Mucosa of gallbladder (tissue), 1 donor: ENCODE results near the gene TMEM229A. TPM values are rescaled to one million over a fixed set of nuclear protein-coding genes. Genes with fewer than 3 reads are reported as not detected.

Experiments
- total RNA-seq: library from RNA; stranded (reverse); gene quantifications from one replicate; pipeline ENCODE4 v1.2.1, GENCODE V29; 2021
- donor health status: DM: no; HTN: no; CAD: no.

Gene TMEM229A
- total RNA-seq, 1 donor from 2014 or later, result 0.66 TPM

Other genes with a start within 250 kb of the TMEM229A start
- gene HYAL4, start 187.9 kb downstream of the TMEM229A start, total RNA-seq, result not detected
- gene SPAM1, start 107.8 kb downstream of the TMEM229A start, total RNA-seq, result not detected